Lower leg skin (tissue), 4 donors: Measurements from ENCODE around the gene NKD1. TPM values are rescaled to one million over a fixed set of nuclear protein-coding genes. Genes with fewer than 3 reads are reported as not detected.

ENCODE experiments used
- DNase-seq, 2 donors: peaks; one replicate each; pipeline ENCODE4 v3.0.0-alpha.2; 2019; ENCODE audit warnings: low spot score in 2 of 2
- H3K4me3 ChIP-seq: fragments of 200-600 bp; sonication (generic); 2 replicates; pipeline ENCODE4 v1.5.1; 2017; ENCODE audit warnings: mild to moderate bottlenecking, low read depth; ENCODE audit not compliant: poor library complexity, severe bottlenecking
- POLR2A ChIP-seq, 2 donors: fragments of 450-650 bp; IDR thresholded peaks; one replicate each; pipeline ENCODE4 v1.6.1; 2016 to 2017; ENCODE audit warnings: antibody characterized with exemption in 2 of 2, mild to moderate bottlenecking in 1 of 2, moderate library complexity in 1 of 2
- WGBS, 2 donors: methylation state at CpG; one replicate each; pipeline ENCODE4 v1.1.5; 2018; 5-methylcytosine and 5-hydroxymethylcytosine counted together
- intact Hi-C: fragments of 100-400 bp; cut with DNase I; formaldehyde crosslinking; loops from one replicate; pipeline ENCODE4 v1.15.0; 2023; ENCODE audit warnings: low total_unique reads
- total RNA-seq, 4 donors: library from RNA; depleted of rRNA; stranded (reverse); fragments of >200 nt; gene quantifications; one replicate each; pipeline ENCODE4 v1.1.0, GENCODE V29; 2016
- TF ChIP-seq, protein P1 (sequence below), 3 donors: fragments of 450-650 bp; IDR thresholded peaks; one replicate each; pipeline ENCODE4 v1.5.1; 2016; ENCODE audit warnings: antibody characterized with exemption in 3 of 3, mild to moderate bottlenecking in 3 of 3, moderate library complexity in 2 of 3

The NKD1 gene
- total RNA-seq, 4 donors from 2014 or later: 5.1 to 15.2 (median 7.2) TPM

DNA sequence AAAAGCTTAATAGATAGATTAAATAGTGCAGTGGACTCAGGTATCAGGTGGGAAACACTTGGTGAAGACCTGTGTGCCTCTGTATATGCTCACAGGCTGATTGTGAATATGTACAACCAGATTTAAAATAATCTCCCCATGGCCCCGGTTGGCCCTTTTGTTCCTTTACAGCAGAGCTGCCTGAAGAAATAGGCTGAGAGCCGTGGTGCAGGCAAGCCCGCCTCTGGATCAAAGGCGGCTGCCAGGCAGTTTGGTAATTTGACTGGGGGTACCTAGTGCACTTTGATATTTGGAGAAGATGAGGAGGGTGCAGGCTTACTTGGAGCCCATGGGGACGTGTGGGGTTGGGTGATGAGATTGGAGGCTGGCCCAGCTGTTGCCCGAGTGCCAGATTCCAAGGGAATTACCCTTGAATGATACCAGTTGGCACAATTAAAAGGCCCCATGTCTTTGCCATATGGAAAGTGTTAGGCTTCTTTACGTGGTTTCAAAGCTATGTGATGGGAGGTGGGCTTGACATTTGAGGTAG is 5.0 kb downstream of the NKD1 start:
- H3K4me3 ChIP-seq: no peak overlapping the region
- TF ChIP-seq, protein P1, sequence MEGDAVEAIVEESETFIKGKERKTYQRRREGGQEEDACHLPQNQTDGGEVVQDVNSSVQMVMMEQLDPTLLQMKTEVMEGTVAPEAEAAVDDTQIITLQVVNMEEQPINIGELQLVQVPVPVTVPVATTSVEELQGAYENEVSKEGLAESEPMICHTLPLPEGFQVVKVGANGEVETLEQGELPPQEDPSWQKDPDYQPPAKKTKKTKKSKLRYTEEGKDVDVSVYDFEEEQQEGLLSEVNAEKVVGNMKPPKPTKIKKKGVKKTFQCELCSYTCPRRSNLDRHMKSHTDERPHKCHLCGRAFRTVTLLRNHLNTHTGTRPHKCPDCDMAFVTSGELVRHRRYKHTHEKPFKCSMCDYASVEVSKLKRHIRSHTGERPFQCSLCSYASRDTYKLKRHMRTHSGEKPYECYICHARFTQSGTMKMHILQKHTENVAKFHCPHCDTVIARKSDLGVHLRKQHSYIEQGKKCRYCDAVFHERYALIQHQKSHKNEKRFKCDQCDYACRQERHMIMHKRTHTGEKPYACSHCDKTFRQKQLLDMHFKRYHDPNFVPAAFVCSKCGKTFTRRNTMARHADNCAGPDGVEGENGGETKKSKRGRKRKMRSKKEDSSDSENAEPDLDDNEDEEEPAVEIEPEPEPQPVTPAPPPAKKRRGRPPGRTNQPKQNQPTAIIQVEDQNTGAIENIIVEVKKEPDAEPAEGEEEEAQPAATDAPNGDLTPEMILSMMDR (IDR thresholded peaks at IDR 0.05): no peak
- TF ChIP-seq POLR2A (IDR thresholded peaks at IDR 0.05): no peak
- intact Hi-C loops: no loop called here
- DNase-seq: no peak
- 67 to 74% methylated on average over 7 of the region's 7 CpGs for WGBS, 2 donors

DNA sequence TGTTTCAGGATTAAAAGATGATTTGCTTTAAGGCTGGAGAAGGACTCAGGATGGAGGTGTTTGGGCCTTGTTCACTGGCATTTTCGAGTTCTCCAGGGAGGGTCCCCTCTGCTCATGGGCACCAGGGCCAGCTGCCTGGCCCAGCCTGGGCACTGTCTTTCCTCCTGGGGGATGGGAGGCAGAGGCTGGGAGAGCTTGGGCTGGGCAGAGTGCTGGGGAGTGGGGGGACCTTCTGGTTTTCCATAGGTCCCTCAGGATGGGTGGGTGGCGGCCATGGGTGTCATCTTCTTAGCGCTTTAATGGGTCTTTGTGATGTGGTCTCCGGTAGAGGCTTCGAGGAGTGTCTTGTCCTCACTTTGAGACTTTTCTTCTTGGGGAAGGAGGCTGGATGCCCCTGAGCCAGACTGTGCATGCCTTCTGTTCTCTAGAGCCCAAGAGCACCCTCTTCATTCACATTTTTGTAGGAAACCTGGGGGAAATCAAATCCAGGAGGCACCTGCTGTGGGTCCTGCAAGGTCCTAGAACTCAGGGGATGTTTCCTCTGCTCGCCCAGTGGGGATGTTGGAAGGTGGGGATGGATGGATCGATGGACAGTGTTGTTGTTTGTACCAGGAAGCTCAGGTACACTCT is 5.7 kb downstream of the NKD1 start:
- TF ChIP-seq, protein P1 (IDR thresholded peaks at IDR 0.05): no peak
- no peak for TF ChIP-seq POLR2A (IDR thresholded peaks at IDR 0.05)
- intact Hi-C loops: no loop called here
- 91 to 96% methylated on average over 7 of the region's 7 CpGs for WGBS, 2 donors
- H3K4me3 ChIP-seq: no peak overlapping the region
- DNase-seq: no peak

DNA sequence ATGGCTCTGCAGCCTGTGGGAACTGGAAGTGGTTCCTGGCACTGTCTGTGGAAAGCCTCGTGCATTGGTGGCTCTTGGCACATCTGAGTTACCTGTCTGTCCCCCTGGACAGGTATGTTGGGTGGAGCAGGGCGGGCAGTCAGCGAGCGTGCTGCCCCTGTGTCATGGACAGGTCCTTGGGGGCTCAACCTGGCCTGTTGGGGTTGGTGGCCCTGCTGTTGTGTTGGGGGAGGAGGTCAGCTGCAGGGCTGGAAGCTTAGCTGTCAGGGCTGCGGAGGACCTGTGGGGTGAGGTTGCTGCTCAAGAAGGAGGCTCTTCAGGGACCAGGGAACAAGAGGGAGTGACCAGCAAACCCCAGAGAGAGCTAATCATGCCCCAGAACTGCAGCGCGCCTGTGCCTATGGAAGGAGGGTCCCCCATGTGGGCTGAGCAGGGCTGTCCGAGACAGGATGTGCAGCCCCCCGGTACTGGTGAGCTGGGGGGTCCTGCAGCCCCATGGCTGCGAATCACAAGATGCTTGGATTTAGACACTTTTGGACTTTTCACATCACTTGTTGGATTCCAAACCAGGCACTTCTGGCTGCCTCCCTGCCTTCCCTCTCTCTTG is 7.2 kb downstream of the NKD1 start:
- DNase-seq: no peak
- H3K4me3 ChIP-seq: no peak overlapping the region
- 82 to 83% methylated on average over 9 to 10 of the region's 10 CpGs for WGBS, 2 donors
- intact Hi-C loops: no loop called here
- TF ChIP-seq, protein P1 (IDR thresholded peaks at IDR 0.05): no peak
- TF ChIP-seq POLR2A (IDR thresholded peaks at IDR 0.05): no peak

DNA sequence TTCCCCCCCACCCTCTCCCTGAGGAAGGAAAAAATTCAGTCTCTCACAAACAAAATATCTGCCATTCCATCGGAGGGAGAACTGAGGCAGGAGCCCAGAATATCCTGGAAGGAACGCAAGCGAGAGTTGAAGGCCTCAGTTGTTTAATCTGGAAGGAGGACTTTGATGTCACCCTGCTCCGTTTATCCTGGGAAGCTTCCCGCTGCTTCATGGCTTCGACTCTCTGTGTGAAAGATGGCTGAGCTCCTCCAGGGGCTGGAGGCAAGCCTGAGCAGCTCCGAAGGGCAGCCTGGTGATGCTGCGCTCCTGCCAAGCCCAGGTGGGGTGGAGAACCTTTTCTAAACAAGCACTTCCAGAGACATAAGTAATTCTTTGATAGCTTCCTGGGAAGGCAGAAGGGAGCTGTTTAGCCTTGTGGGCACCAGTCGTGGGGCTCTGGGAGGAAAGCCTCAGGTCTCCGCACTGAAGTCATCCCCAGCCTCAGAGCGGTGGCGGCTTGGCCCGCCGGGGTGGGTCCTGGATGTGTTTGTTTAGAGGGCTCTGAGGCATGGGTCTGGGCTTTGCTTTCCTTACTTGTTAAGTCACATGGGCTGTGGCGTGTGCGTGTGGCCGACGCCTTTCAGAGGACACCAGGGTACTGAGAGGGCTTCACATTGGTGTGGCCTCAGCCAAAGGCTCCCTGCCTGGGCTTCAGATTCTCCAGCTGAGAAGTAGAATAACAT is 7.9 kb downstream of the NKD1 start:
- TF ChIP-seq, protein P1 (IDR thresholded peaks at IDR 0.05): no peak
- no peak for TF ChIP-seq POLR2A (IDR thresholded peaks at IDR 0.05)
- no peak overlapping the region for H3K4me3 ChIP-seq
- 53 to 63% methylated on average over 17 of the region's 18 CpGs for WGBS, 2 donors
- no peak for DNase-seq
- intact Hi-C loops: no loop called here

DNA sequence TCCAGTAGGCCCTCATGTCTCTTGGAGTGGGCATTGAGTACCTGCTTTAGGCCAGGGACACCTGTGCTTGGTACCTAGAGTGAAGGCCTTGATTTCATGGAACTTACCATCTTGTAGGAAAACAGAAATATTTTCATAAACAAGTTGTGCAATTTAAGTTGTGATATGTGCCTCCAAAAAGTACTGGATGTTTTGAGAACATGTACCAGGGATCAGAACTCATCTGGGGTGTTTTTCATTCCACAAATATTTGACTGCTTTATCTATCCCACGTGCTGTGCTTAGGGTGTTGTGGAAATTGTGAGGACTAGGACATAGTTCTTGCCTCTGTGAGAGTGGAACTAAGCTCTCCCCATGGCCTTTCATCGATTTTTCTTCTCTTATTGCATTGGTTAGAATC is 8.8 kb downstream of the NKD1 start:
- WGBS, 2 donors: 82 to 84% methylated on average over 2 of the region's 2 CpGs
- TF ChIP-seq POLR2A (IDR thresholded peaks at IDR 0.05): no peak
- TF ChIP-seq, protein P1 (IDR thresholded peaks at IDR 0.05): no peak
- no peak for DNase-seq
- intact Hi-C loops: no loop called here
- H3K4me3 ChIP-seq: no peak overlapping the region
